ENCODE results near the gene POU6F2.

Gene POU6F2

DNA sequence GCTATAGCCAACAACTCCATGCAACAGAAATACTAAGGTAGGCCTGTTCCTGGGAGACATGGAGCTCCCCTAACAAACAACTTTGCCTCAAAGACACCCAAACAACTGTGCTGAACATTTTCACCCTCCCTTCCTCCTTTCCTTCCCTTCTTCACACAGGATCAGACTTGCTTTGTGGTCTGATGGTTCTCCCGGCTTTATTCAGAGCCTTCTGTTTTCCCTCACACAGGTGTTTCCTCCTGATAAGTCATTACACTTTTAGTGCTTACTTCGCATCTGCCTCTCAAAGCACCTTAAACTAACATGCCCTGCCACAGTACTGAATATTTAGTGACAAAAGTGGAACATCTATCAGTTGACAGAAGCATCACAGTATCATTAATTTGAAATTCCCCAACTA, 532.2 kb downstream of the POU6F2 start:
- no peak for DNase-seq (ENCODE audit: low read depth)

GRCh38 chr7:39510864-39511354, 533.2 kb downstream of the POU6F2 start:
- DNase-seq (ENCODE audit: low read depth), result no peak

DNA sequence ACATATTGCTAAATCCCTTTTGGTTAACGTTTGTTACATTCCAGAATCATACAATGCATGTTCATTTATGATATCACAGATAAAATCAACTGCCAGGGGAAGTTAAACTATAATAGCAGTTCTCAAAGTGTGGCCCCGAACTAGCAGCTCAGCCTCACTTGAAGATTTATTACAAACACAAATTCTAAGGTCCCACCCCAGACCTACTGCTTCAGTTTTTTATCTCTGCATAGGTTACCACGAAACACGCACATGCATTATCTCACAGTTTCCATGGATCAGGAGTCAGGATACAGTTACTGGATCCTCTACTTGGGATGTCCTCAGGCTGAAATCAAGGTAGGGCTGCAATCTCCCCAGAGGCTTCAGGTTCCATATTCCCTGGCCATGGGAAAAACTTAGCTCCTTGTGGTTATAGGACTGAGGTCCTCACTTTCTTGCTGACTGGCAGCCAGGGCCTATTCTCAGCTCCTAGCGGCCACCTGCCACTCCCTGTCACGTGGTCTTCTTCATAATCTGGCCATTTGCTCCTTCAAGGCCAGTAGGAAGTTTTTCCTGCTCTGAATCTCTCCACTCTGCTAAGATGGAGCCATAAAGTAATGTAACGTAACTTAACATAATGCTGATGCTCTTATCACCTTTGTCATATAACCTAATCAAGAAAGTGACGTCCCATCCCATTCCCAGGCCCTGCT, 538.0 kb downstream of the POU6F2 start:
- DNase-seq (ENCODE audit: low read depth), result no peak

GRCh38 chr7:39516498-39516897, 538.8 kb downstream of the POU6F2 start:
- DNase-seq (ENCODE audit: low read depth), result no peak

- no peak for DNase-seq (ENCODE audit: low read depth)
Observed at GRCh38 chr7:39517240-39517639, 539.5 kb downstream of the POU6F2 start.
